ENCODE data around the gene CELSR1. TPM values are rescaled to one million over a fixed set of nuclear protein-coding genes. Genes with fewer than 3 reads are reported as not detected.

CELSR1 gene
- total RNA-seq, 1 experiment from 2014 or later = 30.7 TPM

GRCh38 chr22:46458525-46458924 lies 78.9 kb downstream of the CELSR1 start:
- H3K9me3 ChIP-seq (ENCODE audit: control insufficient read depth, insufficient read depth, low read depth, low read length) = no peaks in the 10 kb centered on the region
- intact Hi-C loops (cut with micrococcal nuclease; ENCODE audit: unreplicated experiment) (no loop called here), in situ Hi-C loops (cut with HindIII; ENCODE audit: low pct_unique_long_range_greater_than_20kb, low sequenced_read_pairs) (no loop called here)
- ChIA-PET POLR2A (no interaction called here), CTCF (no interaction called here)
- no TSS peak for BruUV-seq (replicated peaks)
- no peaks in the 10 kb centered on the region for H3K36me3 ChIP-seq (ENCODE audit: control insufficient read depth, insufficient read depth, low read length)
- no peaks in the 10 kb centered on the region for H3K27me3 ChIP-seq (ENCODE audit: control insufficient read depth, insufficient read depth, low read length)
- H3K4me3 ChIP-seq (ENCODE audit: low read depth in 2 of 2, low read length in 2 of 2) = no peak overlapping the region
- ATAC-seq = no peak
- no peak for DNase-seq (ENCODE audit: low read depth, low spot score)
- TF ChIP-seq TCF7L2 (IDR thresholded peaks at IDR 0.05; ENCODE audit: low read depth, low read length) = no peak
- no peak for TF ChIP-seq SIN3A (IDR thresholded peaks at IDR 0.05; ENCODE audit: borderline replicate concordance, insufficient read depth, low read depth, low read length)
- TF ChIP-seq CTCF (IDR thresholded peaks at IDR 0.05) = no peak
- TF ChIP-seq REST (IDR thresholded peaks at IDR 0.05; ENCODE audit: insufficient read depth in 1 of 2, low read depth in 2 of 2, low read length in 1 of 2) = no peak
- TF ChIP-seq POLR2AphosphoS5 (IDR thresholded peaks at IDR 0.05; ENCODE audit: low read depth, low read length) = no peak
- peaks cover 11% of the 10 kb centered on the region for H3K4me1 ChIP-seq (ENCODE audit: control insufficient read depth, insufficient read depth, low read length)
- H3K27ac ChIP-seq (ENCODE audit: low read length) = no peak overlapping the region

- Histone ChIP-seq H3K36me3 (ENCODE audit: control insufficient read depth, insufficient read depth, low read length) (no peaks in the 10 kb centered on the region), H3K27me3 (ENCODE audit: control insufficient read depth, insufficient read depth, low read length) (no peaks in the 10 kb centered on the region), H3K4me3 (ENCODE audit: low read depth in 2 of 2, low read length in 2 of 2) (no peak overlapping the region), H3K27ac (ENCODE audit: low read length) (no peak overlapping the region), H3K9me3 (ENCODE audit: control insufficient read depth, insufficient read depth, low read depth, low read length) (no peaks in the 10 kb centered on the region), H3K4me1 (ENCODE audit: control insufficient read depth, insufficient read depth, low read length) (peaks cover 17% of the 10 kb centered on the region)
- intact Hi-C loops (cut with micrococcal nuclease; ENCODE audit: unreplicated experiment) (no loop called here), in situ Hi-C loops (cut with HindIII; ENCODE audit: low pct_unique_long_range_greater_than_20kb, low sequenced_read_pairs) (no loop called here)
- CTCF ChIA-PET = no interaction called here
- POLR2A ChIA-PET = no interaction called here
- BruUV-seq (replicated peaks) = no TSS peak
- no peak for ATAC-seq
- no peak for DNase-seq (ENCODE audit: low read depth, low spot score)
- no peak for TF ChIP-seq REST (IDR thresholded peaks at IDR 0.05; ENCODE audit: insufficient read depth in 1 of 2, low read depth in 2 of 2, low read length in 1 of 2)
- TF ChIP-seq TCF7L2 (IDR thresholded peaks at IDR 0.05; ENCODE audit: low read depth, low read length) = no peak
- TF ChIP-seq POLR2AphosphoS5 (IDR thresholded peaks at IDR 0.05; ENCODE audit: low read depth, low read length) = no peak
- TF ChIP-seq SIN3A (IDR thresholded peaks at IDR 0.05; ENCODE audit: borderline replicate concordance, insufficient read depth, low read depth, low read length) = no peak
- TF ChIP-seq CTCF (IDR thresholded peaks at IDR 0.05) = no peak
Observed at GRCh38 chr22:46457502-46458488, 79.6 kb downstream of the CELSR1 start.
